NK-92 (cell line): ENCODE data around the gene IQGAP1.

ENCODE experiments used
- DNase-seq: peaks from one replicate; lab custom pipeline; 2025; ENCODE audit not compliant: unreplicated experiment; lab: John Stamatoyannopoulos, UW

The IQGAP1 gene

DNA sequence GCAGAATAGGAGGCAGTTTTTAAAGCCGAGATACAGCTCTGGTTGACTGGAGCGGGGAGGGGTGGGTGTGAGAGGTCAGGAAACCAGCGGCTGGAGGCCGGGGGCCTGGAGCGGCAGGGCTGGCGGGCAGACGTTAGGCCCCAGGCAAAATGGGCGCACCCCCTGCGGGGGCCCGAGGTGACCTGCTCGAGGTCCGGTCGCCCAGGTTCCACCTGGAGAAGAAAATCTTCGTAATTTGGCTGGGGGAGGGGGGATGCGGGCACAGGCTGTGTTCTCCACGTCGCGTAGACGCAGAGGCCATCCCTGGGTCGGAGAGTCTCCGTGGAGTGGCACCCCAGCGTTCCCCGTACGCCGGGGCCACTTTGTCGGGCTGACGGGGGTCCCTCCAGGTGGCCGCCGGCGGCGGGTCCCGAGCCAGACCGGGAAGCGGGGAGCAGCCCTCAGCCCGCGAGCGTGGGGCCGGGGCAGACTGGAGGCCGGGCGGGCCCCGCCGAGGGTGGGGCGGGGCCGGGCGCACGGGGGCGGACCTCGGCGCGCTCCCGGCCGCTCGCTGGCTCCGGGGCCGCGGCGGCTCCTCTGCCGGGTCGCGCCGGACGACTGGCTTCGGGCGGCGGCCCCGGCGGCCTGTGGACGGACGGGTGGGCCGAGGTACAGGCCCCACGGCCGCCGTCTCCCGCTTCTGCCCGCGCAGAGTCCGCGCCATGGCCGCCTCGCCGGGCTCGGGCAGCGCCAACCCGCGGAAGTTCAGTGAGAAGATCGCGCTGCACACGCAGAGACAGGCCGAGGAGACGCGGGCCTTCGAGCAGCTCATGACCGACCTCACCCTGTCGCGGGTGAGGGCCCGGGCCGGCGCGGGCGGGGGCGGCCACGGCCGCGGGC lies 141.6 kb downstream of the IQGAP1 start, which contains the start of gene CRTC3:
CRTC3 (plus strand) TSS at position 553 of the 879 bp plus-strand sequence; CDS start at position 702, 149 bp downstream.
- no peak for DNase-seq

DNA sequence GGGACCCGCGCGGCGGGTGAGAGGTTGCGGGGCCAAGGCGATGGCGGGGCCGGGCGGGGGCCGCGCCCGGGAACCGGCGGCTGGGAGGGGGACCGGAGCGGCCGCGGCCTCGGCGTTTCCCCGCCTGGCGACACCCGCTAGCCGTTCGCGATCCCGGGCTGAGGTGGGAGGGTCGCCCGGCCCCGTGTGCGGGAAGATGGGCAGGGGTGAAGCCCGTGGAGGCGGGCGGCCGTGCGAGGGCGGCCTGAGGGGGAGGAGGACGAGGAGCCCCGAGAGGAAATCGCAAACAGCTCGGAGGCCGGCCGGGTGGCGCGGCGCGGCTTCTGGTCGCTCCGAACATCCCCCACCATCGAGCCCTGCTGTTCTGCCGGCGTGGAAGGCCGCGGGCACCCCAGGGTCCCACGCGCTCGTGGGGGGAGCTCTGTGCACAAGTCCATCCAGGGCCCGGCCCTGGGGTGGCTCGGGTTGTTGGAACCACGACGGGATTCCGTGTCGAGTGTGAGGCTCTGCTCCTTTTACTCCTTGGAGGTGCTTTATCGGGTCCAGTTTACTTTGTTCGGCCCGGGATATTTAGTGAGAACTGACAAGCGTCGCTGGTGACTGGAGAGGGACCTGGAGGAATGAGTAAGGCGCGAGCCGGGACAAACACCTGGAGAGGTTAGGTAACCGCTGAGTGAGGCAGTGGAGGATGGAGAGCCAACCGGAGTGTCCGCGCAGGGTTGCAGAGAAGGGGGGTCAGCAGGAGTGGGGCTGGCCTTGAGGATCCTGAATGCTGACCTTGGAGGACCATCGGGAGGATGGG lies 142.4 kb downstream of the IQGAP1 start:
- DNase-seq: no peak

DNA sequence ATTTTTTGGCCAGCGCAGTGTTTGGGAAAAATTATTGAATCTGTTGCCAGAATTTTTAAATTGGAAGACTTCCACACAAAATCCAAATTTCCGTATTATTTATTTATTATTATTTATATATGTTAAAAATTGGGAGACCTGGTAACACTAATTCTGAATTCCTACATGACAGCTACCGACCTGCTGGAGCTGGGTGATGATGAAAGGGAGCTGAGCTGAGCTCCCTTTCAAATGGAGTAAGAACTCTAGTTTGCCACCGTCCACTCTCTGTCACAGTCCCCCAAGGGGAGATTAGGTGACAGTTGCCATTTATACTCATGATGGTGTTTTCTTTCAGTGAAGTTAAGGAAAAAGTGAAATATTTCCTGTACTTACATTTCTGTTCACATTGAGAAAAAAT lies 143.1 kb downstream of the IQGAP1 start:
- no peak for DNase-seq

DNA sequence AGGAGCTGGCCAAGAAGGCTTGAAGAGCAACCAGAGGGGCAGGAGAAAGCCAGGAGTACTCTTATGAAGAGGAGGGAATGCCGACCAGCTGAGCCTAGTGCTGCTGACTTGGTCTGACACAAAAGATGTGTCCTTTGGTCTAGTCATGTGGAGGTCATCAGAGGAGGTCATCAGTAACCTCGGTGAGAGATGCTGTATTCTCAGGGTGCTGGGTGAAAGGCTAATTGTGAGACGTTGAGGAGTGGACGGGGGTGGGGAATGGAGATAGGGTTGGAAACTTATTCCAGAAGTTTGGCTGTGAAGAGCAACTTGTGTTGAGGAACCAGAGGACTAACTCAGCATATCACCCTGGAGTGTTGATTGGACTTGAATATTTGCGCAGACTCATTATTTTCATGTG lies 147.2 kb downstream of the IQGAP1 start:
- no peak for DNase-seq

DNA sequence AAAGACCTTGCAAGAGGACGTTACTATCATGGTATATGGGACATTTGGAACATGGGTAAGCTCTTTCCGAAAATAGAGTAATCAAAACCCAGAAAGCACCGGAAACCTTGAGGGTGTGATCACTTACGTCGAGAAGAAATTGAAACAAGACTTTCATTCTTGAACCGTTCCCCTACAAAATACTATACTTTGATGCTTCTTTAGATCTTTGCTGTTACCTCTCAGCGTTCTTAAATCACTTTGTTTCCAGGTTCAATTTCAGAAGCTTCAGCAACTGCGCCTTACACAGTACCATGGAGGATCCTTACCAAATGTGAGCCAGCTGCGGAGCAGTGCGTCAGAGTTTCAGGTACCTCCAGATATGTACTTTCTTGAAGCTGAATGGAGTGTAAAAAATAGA lies 151.7 kb downstream of the IQGAP1 start:
- DNase-seq: no peak

DNA sequence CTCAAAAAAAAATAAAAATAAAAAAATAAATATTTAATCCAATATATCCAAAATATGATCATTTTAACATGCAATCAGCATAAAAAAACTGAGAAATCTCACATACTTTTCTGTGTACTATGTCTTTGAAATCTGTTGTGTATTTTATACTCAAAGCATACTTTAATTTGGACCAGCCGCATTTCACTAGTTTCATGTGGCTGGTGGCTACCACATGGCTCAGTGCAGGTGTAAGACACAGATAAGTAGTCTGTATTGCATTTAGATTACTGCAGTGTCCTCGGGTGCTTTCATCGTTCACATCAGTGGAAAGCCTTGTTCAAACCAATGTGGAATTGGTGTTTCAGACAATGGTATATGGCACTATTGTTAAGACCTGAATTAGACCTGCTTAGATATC lies 152.7 kb downstream of the IQGAP1 start:
- no peak for DNase-seq

DNA sequence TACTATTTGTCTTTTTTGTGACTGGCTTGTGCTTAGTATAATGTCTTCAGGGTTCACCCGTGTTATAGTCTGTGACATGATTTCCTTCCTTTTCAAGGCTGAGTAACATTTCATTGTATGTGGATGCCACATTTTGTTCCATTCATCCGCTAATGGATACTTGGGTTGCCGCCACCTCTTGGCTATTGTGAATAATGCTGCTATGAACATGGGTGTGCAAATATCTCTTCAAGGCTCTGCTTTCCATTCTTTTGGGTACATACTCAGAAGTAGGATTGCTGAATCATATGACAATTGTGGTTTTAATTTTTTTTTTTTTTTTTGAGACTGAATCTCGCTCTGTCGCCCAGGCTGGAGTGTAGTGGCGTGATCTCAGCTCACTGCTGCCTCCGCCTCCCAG lies 157.1 kb downstream of the IQGAP1 start:
- DNase-seq: no peak

DNA sequence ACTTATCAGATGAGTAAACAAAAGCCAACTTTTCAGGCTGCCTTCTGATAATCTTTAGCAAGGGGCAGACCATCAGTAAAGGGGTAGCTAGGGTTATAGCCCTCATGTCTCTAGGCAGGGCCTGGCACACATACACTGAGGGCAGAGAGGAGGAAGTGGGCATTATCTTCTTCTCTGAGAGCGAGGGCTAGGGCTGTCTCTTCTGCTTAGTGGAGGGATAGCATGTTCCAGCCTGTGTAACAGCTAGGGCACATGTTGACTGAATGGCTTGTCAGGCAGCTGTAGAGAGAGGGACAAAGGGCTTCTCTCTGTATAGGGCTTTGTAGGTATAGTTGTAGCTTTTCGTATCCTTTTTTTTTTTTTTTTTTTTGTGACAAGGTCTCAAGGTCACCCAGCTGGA lies 159.5 kb downstream of the IQGAP1 start:
- no peak for DNase-seq

DNA sequence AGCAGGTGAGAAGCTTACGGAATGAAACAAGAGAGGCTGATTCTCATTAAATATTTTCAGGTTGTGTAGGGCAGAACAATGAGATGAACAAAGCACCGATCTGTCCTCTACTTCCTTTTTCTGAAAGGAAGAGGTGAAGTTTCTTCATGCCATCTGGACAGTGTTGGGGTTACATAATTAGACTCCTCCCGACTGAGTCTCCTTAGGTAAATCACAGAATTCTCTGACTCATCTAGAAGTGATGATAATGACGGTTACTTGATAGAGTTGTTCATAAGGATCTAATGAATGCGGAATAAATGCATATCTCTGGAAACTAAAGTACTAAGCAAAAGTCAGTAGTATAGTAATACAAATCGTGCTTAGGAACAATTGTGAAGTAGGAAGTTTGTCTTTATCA lies 162.9 kb downstream of the IQGAP1 start:
- DNase-seq: no peak
